ENCODE measurements around the gene TCTN2.

Gene TCTN2

DNA sequence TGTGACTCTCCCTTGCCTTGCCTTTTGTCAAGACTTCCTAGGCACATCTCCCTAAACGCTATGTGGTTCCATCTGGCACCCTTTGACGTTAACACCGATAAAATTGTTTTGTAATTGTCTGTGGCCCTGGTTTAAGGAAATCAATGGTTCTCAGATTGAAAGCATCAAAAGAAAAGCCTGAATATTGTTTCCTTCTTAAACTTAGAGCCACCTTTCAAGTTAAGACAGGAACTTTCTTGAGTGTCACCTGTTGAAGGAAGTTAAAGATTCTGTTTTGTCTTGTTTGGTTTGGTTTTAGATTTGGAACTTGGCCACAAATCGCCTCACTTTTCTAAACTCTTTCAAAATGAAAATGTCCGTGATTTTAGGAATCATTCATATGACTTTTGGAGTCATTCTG lies 76.4 kb downstream of the TCTN2 start:
- no peak for DNase-seq

DNA sequence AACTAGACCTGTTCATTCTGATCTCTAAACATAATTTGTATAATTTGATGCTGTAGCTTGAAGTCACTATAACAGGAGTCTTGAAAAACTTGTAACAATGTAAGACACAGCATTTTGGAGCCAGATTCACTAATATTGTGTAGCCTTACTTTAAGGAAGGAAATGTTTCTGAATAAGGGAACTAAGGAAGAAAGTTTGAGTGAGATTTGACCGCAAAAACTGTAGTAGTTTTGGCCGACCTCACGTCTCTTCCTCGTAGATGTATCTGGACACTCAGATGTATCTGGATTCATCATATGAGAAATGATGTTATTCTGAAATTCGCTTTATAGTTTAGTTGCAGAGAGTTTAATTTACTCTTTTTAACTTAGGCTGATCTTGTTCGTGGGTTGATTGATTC lies 77.2 kb downstream of the TCTN2 start:
- no peak for DNase-seq

DNA sequence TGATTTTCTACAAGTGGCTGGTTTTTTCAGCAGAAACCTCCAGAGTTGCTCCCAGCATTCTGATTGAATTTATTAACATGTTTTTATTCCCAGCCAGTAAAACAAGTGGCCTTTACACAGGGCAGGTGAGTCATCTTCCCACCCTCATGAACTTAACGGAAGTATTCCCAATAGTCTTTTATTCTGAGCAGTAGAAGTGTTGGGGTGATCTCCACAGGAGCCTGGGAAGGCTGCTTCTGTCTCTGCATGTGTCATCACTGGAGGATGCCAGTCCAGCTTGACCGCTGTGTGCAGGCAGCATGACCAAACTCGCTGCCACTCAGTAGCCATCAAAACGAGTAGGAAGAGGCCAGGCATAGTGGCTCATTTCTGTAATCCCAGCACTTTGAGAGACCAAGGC lies 77.7 kb downstream of the TCTN2 start:
- DNase-seq: no peak

DNA sequence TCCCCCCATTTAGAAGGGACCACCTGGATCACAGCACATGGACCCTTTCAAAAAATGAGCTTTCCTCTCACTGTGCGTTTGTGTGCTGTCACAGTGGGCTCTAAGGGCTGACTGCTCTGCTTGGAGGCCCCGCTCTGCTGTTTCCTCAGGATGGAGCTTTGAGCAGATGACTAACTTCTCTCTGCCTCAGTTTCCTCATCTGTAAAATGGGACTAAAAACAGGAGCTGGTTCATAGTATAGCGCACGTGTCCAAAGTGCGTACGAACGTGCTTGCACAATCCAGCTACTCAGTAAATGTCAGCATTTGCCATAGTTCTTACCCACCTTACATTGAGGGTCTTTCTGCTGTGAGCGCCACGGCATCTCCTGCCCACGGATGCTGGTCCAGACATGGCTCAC lies 78.4 kb downstream of the TCTN2 start:
- DNase-seq: no peak

DNA sequence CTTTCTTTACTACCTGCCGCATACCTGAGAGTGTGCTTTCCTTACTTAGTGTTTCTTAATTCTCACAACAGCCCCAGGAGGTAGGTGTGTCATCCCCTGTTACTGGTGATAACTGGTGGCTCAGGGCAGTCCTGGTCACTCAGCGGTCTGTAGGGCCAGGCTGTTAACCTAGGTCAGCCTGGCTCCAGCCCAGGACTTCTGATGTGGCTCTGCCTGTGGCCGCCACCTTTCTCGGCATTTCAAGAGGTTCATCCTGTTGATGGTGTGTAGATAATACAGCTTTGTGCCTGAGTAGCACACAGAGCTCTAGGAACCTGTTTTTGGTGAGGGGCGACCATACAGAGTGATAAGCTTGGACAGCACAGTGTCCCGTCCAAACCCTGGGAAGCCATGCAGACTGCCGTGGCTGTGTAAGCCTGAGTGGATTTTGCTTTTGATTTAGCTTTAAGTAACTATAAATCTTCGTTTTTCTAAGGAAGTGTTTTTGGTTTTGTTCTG lies 79.3 kb downstream of the TCTN2 start:
- no peak for DNase-seq

DNA sequence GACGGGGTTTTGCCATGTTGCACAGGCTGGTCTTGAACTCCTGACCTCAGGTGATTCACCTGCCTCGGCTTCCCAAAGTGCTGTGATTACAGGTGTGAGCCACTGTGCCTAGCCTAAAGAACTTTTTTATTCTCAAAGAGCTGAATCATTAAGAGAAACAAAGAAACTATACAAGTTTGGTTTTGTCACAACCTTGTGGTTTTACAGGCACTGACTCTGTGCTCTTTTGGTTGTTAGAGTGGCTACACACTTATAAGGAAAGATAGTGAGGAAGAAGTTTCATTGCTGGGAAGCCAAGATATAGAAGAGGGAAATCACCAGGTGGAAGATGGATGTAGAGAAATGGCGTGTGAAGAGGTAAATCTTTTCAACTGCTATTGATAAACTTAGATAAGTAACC lies 81.1 kb downstream of the TCTN2 start:
- DNase-seq: no peak

DNA sequence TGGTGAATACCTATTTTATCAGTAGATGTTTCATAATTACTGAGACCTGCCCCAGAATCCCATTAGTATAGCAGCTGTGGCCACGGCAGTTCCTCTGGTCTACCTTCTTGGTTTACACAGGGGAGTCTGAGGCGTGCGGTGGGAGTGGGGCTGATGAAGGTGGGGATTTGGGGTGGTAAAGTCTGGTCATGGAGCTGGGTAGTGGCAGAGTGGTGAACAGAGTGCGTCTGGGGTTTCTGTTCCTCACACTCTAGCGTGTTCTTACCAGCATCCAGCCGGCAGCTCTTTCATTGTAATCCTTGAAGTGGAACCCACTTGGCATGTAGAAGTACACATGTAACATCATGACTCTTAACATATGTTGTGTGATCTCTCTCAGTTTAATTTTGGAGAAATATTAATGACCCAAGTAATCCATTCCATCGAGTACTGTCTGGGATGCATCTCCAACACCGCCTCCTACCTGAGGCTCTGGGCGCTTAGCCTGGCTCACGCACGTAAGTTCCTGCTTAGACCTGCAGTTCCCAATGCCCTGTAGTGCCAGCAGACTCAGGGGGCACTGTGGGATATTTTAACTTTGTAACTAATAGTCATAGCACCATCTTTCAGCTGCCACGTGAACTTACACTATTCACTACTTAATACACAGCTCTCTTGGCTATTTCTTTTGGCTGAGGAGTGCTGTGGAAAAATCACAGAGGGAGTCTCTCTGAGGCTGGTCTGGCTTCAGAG lies 83.3 kb downstream of the TCTN2 start:
- no peak for DNase-seq

DNA sequence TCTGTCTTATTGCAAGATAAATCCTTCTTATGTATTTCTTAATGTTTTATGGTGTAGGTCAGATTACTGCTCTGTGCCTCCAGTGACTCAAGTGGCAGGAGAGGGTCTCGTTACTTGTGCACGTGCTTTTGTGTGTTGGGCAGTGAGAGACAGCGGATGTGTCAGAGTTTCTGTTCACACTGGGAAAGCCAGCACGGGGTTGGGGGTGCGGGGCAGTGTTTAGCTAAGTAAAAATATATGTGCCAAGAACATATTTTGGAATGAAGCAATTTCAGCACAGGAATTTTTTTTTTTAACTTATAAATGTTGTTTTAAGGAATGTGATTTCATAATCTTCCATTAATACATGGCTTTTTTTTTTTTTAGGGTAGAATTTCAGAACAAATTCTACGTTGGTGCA lies 86.6 kb downstream of the TCTN2 start:
- DNase-seq: no peak
